ENCODE results near the gene ZNF541.

Gene ZNF541

GRCh38 chr19:47545061-47545948 is 27.6 kb downstream of the ZNF541 start:
- TF ChIP-seq JUND (IDR thresholded peaks at IDR 0.05; ENCODE audit: low read depth) = no peak
- in situ Hi-C loops (cut with HindIII; ENCODE audit: low pct_unique_long_range_greater_than_20kb, low sequenced_read_pairs) = no loop called here
- no peak for DNase-seq (ENCODE audit: low read depth in 1 of 2, low spot score in 1 of 2)

- DNase-seq (ENCODE audit: low read depth in 1 of 2, low spot score in 1 of 2) = no peak
- in situ Hi-C loops (cut with HindIII; ENCODE audit: low pct_unique_long_range_greater_than_20kb, low sequenced_read_pairs) = no loop called here
- TF ChIP-seq JUND (IDR thresholded peaks at IDR 0.05; ENCODE audit: low read depth) = no peak
Observed at GRCh38 chr19:47544476-47544875, 28.5 kb downstream of the ZNF541 start.

- no peak for TF ChIP-seq JUND (IDR thresholded peaks at IDR 0.05; ENCODE audit: low read depth)
- in situ Hi-C loops (cut with HindIII; ENCODE audit: low pct_unique_long_range_greater_than_20kb, low sequenced_read_pairs) = no loop called here
- no peak for DNase-seq (ENCODE audit: low read depth in 1 of 2, low spot score in 1 of 2)
Observed at GRCh38 chr19:47544075-47544474, 28.9 kb downstream of the ZNF541 start.

- TF ChIP-seq JUND (IDR thresholded peaks at IDR 0.05; ENCODE audit: low read depth) = no peak
- DNase-seq (ENCODE audit: low read depth in 1 of 2, low spot score in 1 of 2) = no peak
- in situ Hi-C loops (cut with HindIII; ENCODE audit: low pct_unique_long_range_greater_than_20kb, low sequenced_read_pairs) = no loop called here
Observed at GRCh38 chr19:47542030-47542475, 30.9 kb downstream of the ZNF541 start.

GRCh38 chr19:47541518-47541917 is 31.4 kb downstream of the ZNF541 start:
- in situ Hi-C loops (cut with HindIII; ENCODE audit: low pct_unique_long_range_greater_than_20kb, low sequenced_read_pairs) = no loop called here
- DNase-seq (ENCODE audit: low read depth in 1 of 2, low spot score in 1 of 2) = no peak

GRCh38 chr19:47540748-47541147 is 32.2 kb downstream of the ZNF541 start:
- TF ChIP-seq JUND (IDR thresholded peaks at IDR 0.05; ENCODE audit: low read depth) = no peak
- peak in 1 of 2 experiments; percentile 36 for DNase-seq (ENCODE audit: low read depth in 1 of 2, low spot score in 1 of 2)
- in situ Hi-C loops (cut with HindIII; ENCODE audit: low pct_unique_long_range_greater_than_20kb, low sequenced_read_pairs) = no loop called here

More at GRCh38 chr19:47541518-47541917, 31.4 kb downstream of the ZNF541 start:
- no peak for TF ChIP-seq JUND (IDR thresholded peaks at IDR 0.05; ENCODE audit: low read depth)

- no peak for DNase-seq (ENCODE audit: low read depth in 1 of 2, low spot score in 1 of 2)
- in situ Hi-C loops (cut with HindIII; ENCODE audit: low pct_unique_long_range_greater_than_20kb, low sequenced_read_pairs) = no loop called here
- TF ChIP-seq JUND (IDR thresholded peaks at IDR 0.05; ENCODE audit: low read depth) = no peak
Observed at GRCh38 chr19:47539747-47540311, 33.1 kb downstream of the ZNF541 start.

- no peak for DNase-seq (ENCODE audit: low read depth in 1 of 2, low spot score in 1 of 2)
- TF ChIP-seq JUND (IDR thresholded peaks at IDR 0.05; ENCODE audit: low read depth) = no peak
- in situ Hi-C loops (cut with HindIII; ENCODE audit: low pct_unique_long_range_greater_than_20kb, low sequenced_read_pairs) = no loop called here
Observed at GRCh38 chr19:47538812-47539211, 34.1 kb downstream of the ZNF541 start.

- no peak for TF ChIP-seq JUND (IDR thresholded peaks at IDR 0.05; ENCODE audit: low read depth)
- in situ Hi-C loops (cut with HindIII; ENCODE audit: low pct_unique_long_range_greater_than_20kb, low sequenced_read_pairs) = no loop called here
- DNase-seq (ENCODE audit: low read depth in 1 of 2, low spot score in 1 of 2) = no peak
Observed at GRCh38 chr19:47537493-47537892, 35.5 kb downstream of the ZNF541 start.

- TF ChIP-seq JUND (IDR thresholded peaks at IDR 0.05; ENCODE audit: low read depth) = no peak
- in situ Hi-C loops (cut with HindIII; ENCODE audit: low pct_unique_long_range_greater_than_20kb, low sequenced_read_pairs) = no loop called here
- no peak for DNase-seq (ENCODE audit: low read depth in 1 of 2, low spot score in 1 of 2)
Observed at GRCh38 chr19:47534628-47535027, 38.3 kb downstream of the ZNF541 start.

- in situ Hi-C loops (cut with HindIII; ENCODE audit: low pct_unique_long_range_greater_than_20kb, low sequenced_read_pairs) = no loop called here
- DNase-seq (ENCODE audit: low read depth in 1 of 2, low spot score in 1 of 2) = no peak
- TF ChIP-seq JUND (IDR thresholded peaks at IDR 0.05; ENCODE audit: low read depth) = no peak
Observed at GRCh38 chr19:47531640-47532387, 41.1 kb downstream of the ZNF541 start.

- no peak for TF ChIP-seq JUND (IDR thresholded peaks at IDR 0.05; ENCODE audit: low read depth)
- DNase-seq (ENCODE audit: low read depth in 1 of 2, low spot score in 1 of 2) = no peak
- in situ Hi-C loops (cut with HindIII; ENCODE audit: low pct_unique_long_range_greater_than_20kb, low sequenced_read_pairs) = no loop called here
Observed at GRCh38 chr19:47529018-47529742, 43.8 kb downstream of the ZNF541 start.
